ENCODE results near the gene POLL. TPM values are rescaled to one million over a fixed set of nuclear protein-coding genes. Genes with fewer than 3 reads are reported as not detected.

Gene POLL
- total and polyA plus RNA-seq, 2 donors (not counting 3 experiments of a cell fraction or from before 2014, with no cell fraction given), result 34.3 to 42.3 TPM

GRCh38 chr10:101607124-101607523 is 19.1 kb upstream of the POLL start:
- dilution Hi-C loops (cut with MboI; ENCODE audit: extremely low pct_ligation_motif_present, low sequenced_read_pairs), result no loop called here
- Histone ChIP-seq H3K4me2 (ENCODE audit: insufficient read depth, low read length) (no peak overlapping the region), H3K79me2 (ENCODE audit: control insufficient read depth, insufficient read depth, low read length) (no peaks in the 10 kb centered on the region), H3K27ac (ENCODE audit: insufficient read depth, low read depth, low read length) (no peak overlapping the region), H3K4me3 (replicated peaks in 1 of 3; ENCODE audit: insufficient read depth in 1 of 3, low read depth in 1 of 3, low read length in 3 of 3) (no peak overlapping the region), H3K9me3 (replicated peaks; ENCODE audit: control insufficient read depth, insufficient read depth, low read length) (no peaks in the 10 kb centered on the region), H3K9ac (replicated peaks; ENCODE audit: extremely low read depth, insufficient read depth, low read length) (no peak overlapping the region), H3K27me3 (ENCODE audit: control insufficient read depth in 2 of 2, insufficient read depth in 2 of 2, low read length in 2 of 2) (no peaks in the 10 kb centered on the region), H3K36me3 (ENCODE audit: control insufficient read depth in 2 of 2, extremely low read depth in 1 of 2, insufficient read depth in 2 of 2, low read length in 2 of 2) (peaks cover 0 to 11% of the 10 kb centered on the region in 2 experiments), H4K20me1 (replicated peaks; ENCODE audit: control insufficient read depth, extremely low read depth, insufficient read depth, low read length) (no peaks in the 10 kb centered on the region), H2AFZ (ENCODE audit: low read depth, low read length) (no peak overlapping the region), H3K9me1 (replicated peaks; ENCODE audit: control insufficient read depth, extremely low read depth, insufficient read depth, low read length) (no peaks in the 10 kb centered on the region), H3K4me1 (ENCODE audit: control insufficient read depth, extremely low read depth, insufficient read depth, low read length) (peaks cover 7% of the 10 kb centered on the region)
- ChIA-PET CTCF (interaction anchor here (0.6 to 1.9 kb wide), 3 partner anchors 174 to 229 kb away, joined by 3 to 10 read pairs (median 4); no protein-coding TSS in a partner anchor), POLR2A (no interaction called here)
- intact Hi-C loops (cut with micrococcal nuclease), result loop anchor here (10.0 kb wide), 1 partner anchor 468 kb away; no protein-coding TSS in a partner anchor
- TF ChIP-seq EZH2 (IDR thresholded peaks at IDR 0.05; ENCODE audit: borderline replicate concordance, low read depth, low read length, severe bottlenecking) (no peak), MYC (IDR thresholded peaks at IDR 0.05; ENCODE audit: low read depth, low read length) (no peak), MAX (IDR thresholded peaks at IDR 0.05; ENCODE audit: insufficient read depth, insufficient read length) (no peak), GATA2 (IDR thresholded peaks at IDR 0.05; ENCODE audit: insufficient read depth, insufficient read length, low read depth, low read length) (no peak), FOS (IDR thresholded peaks at IDR 0.05; ENCODE audit: borderline replicate concordance, insufficient read depth, low read length) (no peak), JUN (IDR thresholded peaks at IDR 0.05; ENCODE audit: borderline replicate concordance, insufficient read depth, insufficient read length, low read depth) (no peak), POLR2A (IDR thresholded peaks at IDR 0.05; ENCODE audit: low read depth, low read length) (no peak), POLR2AphosphoS5 (IDR thresholded peaks at IDR 0.05; ENCODE audit: insufficient read depth, low read depth, low read length) (no peak)
- TF ChIP-seq, protein P1, sequence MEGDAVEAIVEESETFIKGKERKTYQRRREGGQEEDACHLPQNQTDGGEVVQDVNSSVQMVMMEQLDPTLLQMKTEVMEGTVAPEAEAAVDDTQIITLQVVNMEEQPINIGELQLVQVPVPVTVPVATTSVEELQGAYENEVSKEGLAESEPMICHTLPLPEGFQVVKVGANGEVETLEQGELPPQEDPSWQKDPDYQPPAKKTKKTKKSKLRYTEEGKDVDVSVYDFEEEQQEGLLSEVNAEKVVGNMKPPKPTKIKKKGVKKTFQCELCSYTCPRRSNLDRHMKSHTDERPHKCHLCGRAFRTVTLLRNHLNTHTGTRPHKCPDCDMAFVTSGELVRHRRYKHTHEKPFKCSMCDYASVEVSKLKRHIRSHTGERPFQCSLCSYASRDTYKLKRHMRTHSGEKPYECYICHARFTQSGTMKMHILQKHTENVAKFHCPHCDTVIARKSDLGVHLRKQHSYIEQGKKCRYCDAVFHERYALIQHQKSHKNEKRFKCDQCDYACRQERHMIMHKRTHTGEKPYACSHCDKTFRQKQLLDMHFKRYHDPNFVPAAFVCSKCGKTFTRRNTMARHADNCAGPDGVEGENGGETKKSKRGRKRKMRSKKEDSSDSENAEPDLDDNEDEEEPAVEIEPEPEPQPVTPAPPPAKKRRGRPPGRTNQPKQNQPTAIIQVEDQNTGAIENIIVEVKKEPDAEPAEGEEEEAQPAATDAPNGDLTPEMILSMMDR (IDR thresholded peaks at IDR 0.05; ENCODE audit: extremely low read depth in 1 of 2, insufficient read depth in 1 of 2, low read depth in 1 of 2, low read length in 2 of 2), result no peak
- BruUV-seq (replicated peaks), result no TSS peak
- no peak for DNase-seq (ENCODE audit: low read depth, low spot score)
- no peak for FAIRE-seq

Data from endothelial cell of umbilical vein (primary cell).